ENCODE measurements around the gene TRIM14. TPM values are rescaled to one million over a fixed set of nuclear protein-coding genes. Genes with fewer than 3 reads are reported as not detected.

The TRIM14 gene, protein sequence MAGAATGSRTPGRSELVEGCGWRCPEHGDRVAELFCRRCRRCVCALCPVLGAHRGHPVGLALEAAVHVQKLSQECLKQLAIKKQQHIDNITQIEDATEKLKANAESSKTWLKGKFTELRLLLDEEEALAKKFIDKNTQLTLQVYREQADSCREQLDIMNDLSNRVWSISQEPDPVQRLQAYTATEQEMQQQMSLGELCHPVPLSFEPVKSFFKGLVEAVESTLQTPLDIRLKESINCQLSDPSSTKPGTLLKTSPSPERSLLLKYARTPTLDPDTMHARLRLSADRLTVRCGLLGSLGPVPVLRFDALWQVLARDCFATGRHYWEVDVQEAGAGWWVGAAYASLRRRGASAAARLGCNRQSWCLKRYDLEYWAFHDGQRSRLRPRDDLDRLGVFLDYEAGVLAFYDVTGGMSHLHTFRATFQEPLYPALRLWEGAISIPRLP
- 10 to 100 TPM in 1 of 2 donors, 1 to 10 TPM in 1; 4.3 to 12.2 TPM for total RNA-seq
- long read RNA-seq, partial matches to known transcripts: 1 of 1 reads
- long read RNA-seq, other reads (novel, unspliced or antisense): 0 of 1 reads

DNA sequence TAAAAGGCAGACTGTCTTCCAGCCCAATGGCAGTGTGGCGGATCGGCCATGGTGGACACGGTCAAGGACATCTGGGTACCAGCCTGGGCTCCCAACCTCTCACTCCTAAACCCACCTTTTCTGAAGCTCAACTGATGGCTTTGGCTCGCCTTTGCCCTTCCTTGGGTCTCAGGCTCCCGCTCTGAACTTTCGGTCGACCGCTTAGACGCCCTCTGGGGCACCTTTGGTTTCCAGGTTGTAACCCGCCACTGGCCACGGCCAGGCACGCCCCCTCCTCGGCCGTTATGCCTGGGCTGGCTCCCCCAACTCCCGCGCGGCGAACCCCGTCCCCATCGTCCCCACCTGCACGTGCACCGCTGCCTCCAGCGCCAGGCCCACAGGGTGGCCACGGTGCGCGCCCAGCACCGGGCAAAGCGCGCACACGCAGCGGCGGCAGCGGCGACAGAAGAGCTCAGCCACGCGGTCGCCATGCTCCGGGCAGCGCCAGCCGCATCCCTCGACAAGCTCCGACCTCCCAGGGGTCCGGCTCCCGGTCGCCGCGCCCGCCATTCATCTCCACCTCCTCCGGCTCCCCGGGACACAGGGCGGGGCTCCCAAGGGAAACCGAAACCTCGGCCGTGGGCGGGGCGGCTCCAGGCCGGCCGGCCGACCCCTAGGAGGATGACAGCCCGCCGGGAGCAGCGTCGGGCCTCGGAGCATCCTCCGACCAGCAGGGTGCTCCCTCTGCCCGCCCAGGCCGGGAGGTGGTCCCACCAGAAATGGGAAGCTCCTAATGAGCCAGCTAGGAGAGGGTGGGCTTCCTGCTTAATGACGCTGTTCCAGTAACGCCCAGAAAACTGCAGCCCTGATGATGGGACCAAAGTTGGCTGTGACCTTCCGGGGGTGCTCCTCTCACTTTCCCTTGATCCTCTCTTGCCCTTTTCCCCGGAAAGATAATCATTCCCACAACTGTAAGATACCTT is at the start of gene TRIM14:
TRIM14 (minus strand) TSS at position 583 of the 962 bp plus-strand sequence; CDS start at position 549, 34 bp downstream.
- intact Hi-C loops (cut with DNase I): no loop called here
- ATAC-seq (peak; percentile 80 to 92), DNase-seq (peak; percentile 69)

DNA sequence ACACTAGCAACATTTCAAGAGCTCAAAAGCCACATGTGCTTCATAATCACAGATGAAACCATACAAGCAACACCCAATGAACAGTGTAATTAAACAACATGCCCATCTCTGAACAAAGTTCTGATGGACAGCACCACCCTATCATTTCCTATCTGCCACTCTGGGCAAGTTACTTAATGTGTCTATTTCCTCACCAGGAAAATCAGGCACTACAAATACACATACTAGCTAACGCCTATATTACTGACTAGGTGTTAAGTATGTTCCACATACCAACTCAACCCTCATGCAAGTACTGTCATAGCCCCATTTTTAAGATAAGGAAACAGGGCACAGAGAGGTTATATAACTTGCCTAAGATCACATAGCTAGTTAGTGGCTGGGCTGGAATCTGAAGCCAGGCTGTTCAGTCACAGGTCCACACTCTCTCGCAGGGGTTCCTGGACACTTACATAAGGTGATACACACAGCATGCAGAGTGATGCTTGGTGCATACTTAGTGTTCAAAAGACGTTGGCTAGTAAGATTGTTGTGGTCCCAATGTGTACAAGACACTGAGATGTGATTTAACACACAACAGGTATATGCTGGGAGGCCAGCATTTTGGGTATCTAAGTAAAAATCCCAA is 49.2 kb upstream of the TRIM14 start:
- no peak for ATAC-seq
- no peak for DNase-seq
- intact Hi-C loops (cut with DNase I): no loop called here

DNA sequence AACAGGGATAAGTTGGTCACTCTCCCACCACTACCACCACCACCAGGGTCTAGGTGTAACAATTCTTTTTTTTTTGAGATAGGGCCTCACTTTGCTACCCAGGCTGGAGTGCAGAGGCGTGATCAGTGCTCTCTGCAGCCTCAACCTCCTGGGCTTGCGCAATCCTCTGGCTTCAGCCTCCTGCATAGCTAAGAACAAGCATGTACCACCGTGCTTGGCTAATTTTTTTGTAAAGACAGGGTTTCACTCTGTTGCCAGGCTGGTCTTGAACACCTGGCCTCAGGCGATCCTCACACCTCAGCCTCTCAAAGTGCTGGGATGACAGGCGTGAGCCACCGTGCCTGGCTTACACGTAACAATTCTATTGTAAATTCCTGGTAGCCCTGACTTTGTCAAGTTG is 45.9 kb upstream of the TRIM14 start:
- DNase-seq (no peak), ATAC-seq (no peak)
- intact Hi-C loops (cut with DNase I): no loop called here

DNA sequence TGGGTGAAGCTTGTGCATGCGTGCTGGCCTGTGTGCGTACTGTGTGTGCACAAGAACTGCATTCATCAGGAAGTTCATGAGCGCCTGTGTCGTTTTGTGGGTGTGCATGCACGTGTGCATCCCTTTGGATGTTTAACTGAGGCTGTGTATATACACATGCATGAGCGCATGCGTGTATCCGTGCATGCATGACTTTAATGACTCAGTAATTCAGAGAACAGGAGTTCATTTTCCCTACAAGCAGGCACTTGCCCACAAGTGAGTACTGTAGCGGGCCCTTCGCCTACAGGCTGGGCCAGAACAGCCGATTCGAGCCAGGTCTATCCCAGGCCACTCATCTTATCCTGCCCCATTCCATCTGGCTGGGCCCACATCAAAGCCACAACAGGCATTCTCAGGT is 43.6 kb upstream of the TRIM14 start:
- intact Hi-C loops (cut with DNase I): no loop called here
- ATAC-seq (no peak), DNase-seq (no peak)

DNA sequence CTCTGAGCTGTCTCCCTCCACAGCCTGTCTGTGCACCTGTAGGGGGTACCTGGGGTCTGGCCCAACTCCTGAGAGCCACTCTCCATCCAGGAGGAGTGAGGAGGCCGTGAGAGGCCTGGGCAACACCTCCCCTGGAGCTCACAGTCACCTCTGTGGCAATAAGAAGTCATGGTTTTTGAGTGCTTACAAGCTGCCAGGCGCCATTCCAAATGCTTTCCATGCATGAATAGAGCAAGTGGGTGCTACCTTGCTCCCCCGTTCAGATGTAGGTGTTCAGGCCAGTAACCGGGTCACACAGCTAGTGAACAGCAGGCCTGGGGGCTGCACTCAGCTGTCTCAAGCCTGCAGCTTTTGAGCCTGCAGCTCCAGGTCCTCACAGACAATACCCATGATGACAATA is 42.8 kb upstream of the TRIM14 start:
- no peak for ATAC-seq
- DNase-seq: no peak
- intact Hi-C loops (cut with DNase I): no loop called here

DNA sequence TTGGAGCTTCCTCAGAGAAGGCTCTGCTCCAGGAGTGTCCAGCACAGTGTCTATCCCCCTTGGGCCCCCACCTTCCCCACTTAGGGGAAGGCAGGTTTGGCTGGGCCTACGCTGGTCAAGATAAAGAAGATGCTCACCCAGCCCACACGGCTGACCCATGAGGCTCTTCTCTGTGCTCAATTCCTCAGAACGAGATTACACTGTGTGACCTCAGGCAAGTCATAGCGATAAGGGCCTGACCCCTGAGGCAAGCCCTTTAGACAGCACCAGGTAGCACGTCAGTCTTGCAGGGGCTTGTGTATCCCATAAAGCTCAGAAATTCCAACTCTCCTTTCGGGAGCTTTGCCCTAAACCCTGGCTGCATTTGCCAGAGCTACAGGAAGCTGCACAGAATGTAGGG is 40.8 kb upstream of the TRIM14 start:
- DNase-seq (no peak), ATAC-seq (no peak)
- intact Hi-C loops (cut with DNase I): no loop called here

DNA sequence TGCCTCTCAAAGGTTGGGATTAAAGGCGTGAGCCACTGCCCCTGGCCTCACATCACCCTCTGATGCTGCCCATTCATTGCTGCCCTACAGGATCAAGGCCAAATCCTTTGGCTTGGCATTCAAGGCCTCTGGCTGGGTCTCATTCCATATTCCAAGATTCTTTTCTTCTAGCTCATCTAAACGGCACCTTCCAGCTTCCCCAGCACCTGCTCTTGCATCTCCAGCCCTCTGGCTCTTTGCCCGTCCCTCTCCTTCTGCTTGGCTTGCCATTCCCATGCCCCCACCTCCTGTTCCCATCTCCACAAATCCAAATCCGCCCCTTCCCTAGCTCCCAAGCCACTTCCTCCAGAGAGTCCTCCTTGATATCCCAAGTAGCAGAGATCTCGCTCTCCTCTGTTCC is 40.3 kb upstream of the TRIM14 start:
- intact Hi-C loops (cut with DNase I): no loop called here
- DNase-seq (no peak), ATAC-seq (no peak)

DNA sequence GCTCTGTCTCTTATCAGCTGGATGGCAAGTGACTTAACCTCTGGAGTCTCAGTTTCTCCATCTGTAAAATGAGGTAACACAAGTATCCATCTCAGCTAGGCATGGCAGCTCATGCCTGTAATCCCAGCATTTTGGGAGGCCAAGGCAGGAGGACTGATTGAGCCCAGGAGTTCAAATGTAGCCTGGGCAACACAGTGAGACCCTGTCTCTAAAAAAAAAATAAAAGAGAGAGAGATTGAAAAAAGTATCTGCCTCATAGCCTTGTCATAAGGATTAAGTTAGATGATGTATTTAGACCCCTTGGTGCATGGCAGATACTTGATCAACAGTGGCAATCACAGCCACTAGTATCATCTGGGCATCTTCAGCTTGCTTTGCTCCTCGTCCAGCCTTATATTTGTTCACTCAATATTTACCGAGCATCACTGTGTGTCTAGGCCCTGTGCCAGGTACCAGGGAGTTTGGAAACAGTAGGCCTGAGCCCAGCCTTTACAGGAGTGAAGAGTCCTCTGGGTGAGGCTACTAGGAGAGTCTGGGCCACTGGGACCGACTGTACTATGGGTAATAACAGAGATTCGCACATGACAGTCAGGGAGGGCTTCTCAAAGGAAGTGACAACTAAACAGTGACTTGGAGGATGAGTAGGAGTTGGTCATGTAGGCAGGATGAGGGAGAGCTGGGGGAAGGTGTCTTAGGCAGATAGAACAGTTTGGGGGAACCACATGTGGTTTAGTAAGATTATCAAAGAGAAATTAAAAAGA is 39.2 kb upstream of the TRIM14 start:
- intact Hi-C loops (cut with DNase I): no loop called here
- DNase-seq (no peak), ATAC-seq (no peak)

DNA sequence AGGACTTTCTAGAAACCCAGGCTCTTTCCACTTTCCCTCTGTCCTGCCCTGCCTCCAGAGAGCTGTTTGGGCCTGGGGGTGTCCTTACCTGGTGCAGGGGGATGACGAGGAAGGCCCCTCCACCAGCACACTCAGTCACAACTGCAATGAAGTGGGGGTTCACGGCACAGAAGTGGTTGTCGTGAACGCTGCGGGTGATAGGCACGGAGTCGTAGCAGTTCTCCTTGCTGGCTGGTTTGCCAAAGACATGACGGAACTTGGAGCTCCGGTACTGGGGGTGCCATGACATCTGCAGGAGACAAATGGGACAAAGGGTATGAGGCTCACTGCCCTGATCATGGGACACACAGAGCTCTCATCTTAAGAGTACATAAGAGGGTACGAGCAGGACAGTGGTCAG is 38.4 kb upstream of the TRIM14 start:
- DNase-seq (no peak), ATAC-seq (no peak)
- intact Hi-C loops (cut with DNase I): no loop called here

DNA sequence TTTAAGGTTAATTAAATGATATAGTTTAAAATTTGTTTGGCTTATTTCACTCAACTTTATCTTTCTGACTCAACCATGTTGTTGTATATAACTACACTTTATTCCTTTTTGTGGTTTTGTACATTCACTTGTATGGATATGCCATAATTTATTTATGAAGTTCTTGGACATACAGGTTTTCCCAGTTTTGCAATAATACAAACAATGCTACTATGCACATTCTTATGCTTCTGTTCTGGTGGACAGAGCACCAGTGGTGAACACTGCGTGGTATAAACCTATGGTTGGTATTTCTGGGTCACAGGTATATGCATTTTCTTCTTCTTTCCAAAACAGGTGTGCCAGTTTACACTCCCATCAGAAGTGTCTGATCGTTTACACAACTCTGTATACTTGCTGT is 35.7 kb upstream of the TRIM14 start:
- DNase-seq (no peak), ATAC-seq (no peak)
- intact Hi-C loops (cut with DNase I): no loop called here

DNA sequence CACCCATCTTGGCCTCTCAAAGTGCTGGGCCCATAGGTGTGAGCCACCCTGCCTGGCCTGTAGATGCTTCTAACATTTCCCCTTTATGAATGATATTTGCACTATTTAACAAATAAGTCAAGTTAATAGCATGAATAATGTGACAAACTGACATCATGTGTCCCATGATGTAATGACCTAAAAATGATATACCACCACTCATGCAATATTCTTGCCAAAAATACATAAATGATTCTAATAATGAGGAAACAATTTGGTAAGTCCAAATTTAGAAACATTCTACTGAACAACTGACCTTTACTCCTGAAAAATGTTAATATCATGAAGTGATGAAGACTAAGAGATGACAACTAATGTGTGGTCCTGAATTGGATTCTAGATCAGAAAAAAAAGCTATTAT is 33.5 kb upstream of the TRIM14 start:
- intact Hi-C loops (cut with DNase I): no loop called here
- ATAC-seq (no peak), DNase-seq (no peak)

DNA sequence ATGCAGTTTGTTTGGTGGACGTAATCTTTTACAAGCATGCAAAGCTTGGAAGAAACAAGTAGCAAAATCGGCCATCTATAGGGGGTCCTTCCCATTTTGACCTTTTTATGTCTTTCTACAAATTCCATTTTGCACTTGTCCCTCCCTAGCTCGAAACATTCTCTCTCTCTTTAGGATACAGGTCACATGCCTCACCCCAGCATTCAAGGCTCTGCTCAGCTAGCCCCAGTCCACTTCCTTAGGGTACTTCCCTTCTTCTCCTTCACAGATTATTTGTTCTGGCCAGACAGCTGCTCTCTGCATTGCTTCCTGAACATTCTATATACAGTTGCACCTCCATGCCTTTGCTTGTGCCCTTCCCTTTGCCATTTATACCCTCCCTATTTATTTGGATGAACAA is 31.7 kb upstream of the TRIM14 start:
- intact Hi-C loops (cut with DNase I): no loop called here
- ATAC-seq (peak in 1 of 2 donors; percentile 49), DNase-seq (no peak)

DNA sequence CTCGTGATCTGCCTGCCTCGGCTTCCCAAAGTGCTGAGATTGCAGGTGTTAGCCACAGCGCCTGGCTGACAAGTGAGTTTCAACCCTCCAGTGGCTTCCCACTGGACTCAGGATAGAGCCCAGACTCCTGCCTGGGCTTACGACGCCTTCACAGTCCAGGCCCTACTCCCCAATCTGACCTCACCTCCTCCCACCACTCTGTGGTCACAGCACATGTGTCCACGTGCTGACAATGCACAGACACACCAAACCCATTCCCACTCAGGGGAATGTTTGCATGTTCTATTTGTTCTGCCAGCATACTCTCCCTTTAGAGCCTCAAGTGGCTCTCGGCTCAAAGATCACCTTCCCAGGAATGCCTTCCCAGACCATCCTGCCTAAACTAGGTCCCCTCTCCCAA is 31.1 kb upstream of the TRIM14 start:
- DNase-seq: no peak
- ATAC-seq: peak in 1 of 2 donors; percentile 23
- intact Hi-C loops (cut with DNase I): no loop called here

DNA sequence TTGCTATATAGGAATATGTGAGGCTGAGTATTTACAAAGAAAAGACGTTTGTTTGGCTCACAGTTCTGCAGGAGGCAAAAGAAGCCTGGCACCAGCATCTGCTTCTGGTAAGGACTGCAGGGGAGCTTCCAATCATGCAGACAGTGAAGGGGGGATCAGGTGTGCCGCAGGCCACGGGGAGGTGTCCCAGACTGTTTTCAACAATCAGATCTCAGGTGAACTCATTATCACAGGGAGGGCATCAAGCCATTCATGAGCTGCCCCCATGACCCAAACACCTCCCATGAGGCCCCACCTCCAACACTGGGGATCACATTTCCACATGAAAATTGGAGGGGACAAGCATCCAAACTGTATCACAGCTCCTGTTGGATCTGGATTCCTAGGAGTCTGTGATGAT is 30.4 kb upstream of the TRIM14 start:
- DNase-seq: no peak
- ATAC-seq: no peak
- intact Hi-C loops (cut with DNase I): no loop called here

DNA sequence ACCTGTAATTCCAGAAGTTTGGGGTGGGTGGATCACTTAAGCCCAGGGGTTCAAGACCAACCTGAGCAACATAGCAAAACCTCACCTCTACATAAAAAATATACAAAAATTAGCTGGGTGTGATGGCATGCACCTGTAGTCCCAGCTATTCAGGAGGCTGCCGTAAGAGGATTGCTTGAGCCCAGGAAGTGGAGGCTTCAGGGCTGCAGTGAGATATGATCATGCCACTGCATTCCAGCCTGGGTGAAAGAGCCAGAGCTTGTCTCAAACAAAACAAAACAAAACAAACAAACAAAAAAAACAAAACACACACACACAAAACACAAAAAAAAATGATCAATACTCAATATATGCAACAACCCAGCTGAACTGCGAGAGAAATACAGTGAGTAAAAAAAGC is 29.5 kb upstream of the TRIM14 start:
- ATAC-seq (no peak), DNase-seq (no peak)
- intact Hi-C loops (cut with DNase I): no loop called here

DNA sequence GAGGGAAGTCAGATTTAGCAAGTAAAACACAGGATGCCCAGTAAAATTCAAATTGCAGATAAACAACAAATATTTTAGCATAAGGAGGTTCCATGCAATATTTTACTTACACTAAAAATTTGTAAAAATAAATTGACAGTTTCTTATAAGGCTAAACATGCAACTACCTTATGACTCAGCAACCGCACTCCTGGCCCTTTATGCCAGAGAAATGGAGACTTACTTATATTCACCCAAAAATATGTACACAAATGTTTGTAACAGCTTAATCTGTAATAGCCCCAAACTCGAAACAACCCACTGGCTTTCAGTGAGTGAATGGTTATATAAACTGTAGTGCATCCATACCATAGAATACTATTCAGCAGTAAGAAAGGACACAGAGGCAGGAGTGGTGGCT is 28.6 kb upstream of the TRIM14 start:
- intact Hi-C loops (cut with DNase I): no loop called here
- no peak for ATAC-seq
- DNase-seq: no peak

DNA sequence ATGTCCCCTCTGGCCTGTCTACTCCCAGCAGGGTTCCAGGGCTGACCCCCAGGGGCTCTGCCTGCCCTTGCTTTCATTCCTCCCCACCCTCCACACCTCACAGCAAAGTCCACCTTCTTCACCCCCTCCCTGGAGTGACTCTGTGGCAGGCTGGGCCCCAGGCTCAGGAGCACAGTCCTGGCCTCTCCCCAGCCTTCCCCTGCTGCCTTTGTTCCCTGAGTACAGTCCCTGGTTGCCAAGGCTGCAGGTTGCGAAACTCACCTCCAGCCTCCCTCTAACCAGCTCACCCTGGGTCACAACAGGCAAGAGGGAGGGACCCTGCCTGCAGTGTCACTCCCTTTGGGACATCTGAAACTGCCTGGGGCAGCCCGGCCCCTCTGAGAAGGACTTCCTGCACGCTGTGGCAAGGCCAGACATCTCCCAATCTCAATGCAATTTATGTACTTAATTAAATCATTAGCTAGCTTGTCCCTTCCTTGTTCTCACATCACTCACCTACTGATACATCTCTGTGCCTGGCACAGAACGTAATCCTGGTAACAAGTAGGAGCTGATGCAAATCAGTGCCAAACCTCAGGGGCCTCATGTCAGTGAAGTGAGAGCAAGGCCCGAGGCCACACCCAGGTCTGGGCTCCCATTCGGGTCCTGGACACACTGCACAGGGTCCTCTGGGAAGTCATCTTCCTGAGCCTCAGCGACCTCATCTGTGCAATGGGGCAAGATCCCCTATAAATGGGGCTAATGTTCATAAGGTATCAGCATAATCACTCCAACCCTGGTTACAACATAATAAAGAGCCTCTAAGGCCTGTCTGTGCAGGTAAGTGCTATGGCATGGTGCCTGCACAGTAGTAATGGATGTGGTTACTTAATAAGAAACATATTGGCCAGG is 27.3 kb upstream of the TRIM14 start:
- DNase-seq (no peak), ATAC-seq (peak; percentile 51 to 60)
- intact Hi-C loops (cut with DNase I): no loop called here

DNA sequence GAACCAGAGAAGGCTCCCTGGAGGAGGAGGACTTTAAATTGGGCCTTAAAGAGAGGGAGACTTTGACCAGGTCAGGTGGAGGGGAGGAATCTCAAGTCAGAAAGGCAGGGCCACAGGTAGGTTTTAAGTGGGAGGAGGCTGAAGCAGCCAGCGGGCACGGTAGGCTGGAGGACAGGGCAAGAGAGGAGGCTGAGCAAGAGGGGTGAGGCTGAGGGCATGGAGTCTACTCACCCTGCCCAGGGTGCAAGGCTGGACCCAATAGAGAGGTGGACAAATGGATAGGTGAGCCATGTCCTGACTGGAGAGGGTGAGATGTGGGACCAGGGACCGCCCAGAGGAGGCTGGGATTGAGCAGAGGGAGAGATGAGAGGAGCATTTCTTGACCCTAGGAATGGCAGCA is 25.6 kb upstream of the TRIM14 start:
- intact Hi-C loops (cut with DNase I): no loop called here
- DNase-seq: no peak
- no peak for ATAC-seq

Measured in left cardiac atrium (tissue), 4 donors.